Naive thymus-derived CD4-positive, alpha-beta T cell (primary cell): ENCODE data around the gene MORN1. TPM values are rescaled to one million over a fixed set of nuclear protein-coding genes. Genes with fewer than 3 reads are reported as not detected.

ENCODE experiments used
- ATAC-seq: fragments of 150-1000 bp; cut with Tn5 transposase; 2 replicates; pipeline ENCODE4 v1.10.0; 2021; ENCODE audit warnings: mild to moderate bottlenecking, moderate library complexity
- CTCF ChIA-PET: fragments of 350-600 bp; sonication (Branson Sonifier 250); formaldehyde crosslinking; loops from one replicate; lab custom pipeline; 2021; ENCODE audit warnings: antibody characterized with exemption; lab: Charles Lee
- POLR2A ChIA-PET: fragments of 350-600 bp; sonication (Branson Sonifier 250); formaldehyde crosslinking; loops from one replicate; lab custom pipeline; 2021; ENCODE audit warnings: antibody characterized with exemption, inconsistent platforms; lab: Charles Lee
- DNase-seq, 9 donors: peaks; one replicate each; pipeline versions ENCODE4 v3.0.0 to v3.0.0-alpha.2; 2020 to 2022; ENCODE audit warnings: mixed read lengths in 1 of 9
- H3K27ac ChIP-seq: one replicate; pipeline ENCODE4 v1.7.0; 2013; ENCODE audit warnings: mild to moderate bottlenecking, low read depth, low read length, moderate library complexity
- H3K27me3 ChIP-seq, 2 donors: one replicate each; pipeline ENCODE4 v1.7.0; 2013; ENCODE audit warnings: low read length in 2 of 2, mild to moderate bottlenecking in 2 of 2, moderate library complexity in 2 of 2; ENCODE audit not compliant: control insufficient read depth in 2 of 2, insufficient read depth in 2 of 2
- H3K36me3 ChIP-seq, 3 experiments: 1 replicate in 2 of 3; 2 replicates in 1 of 3; pipeline ENCODE4 v1.7.0; 2013; ENCODE audit warnings: low read length in 3 of 3, mild to moderate bottlenecking in 3 of 3, moderate library complexity in 1 of 3; ENCODE audit not compliant: insufficient read depth in 3 of 3, control insufficient read depth in 2 of 3
- H3K4me1 ChIP-seq, 2 donors: one replicate each; pipeline ENCODE4 v1.7.0; 2013; ENCODE audit warnings: low read length in 2 of 2, mild to moderate bottlenecking in 2 of 2, moderate library complexity in 1 of 2; ENCODE audit not compliant: control insufficient read depth in 2 of 2, insufficient read depth in 2 of 2
- H3K4me3 ChIP-seq: 2 replicates; pipeline ENCODE4 v1.7.0; 2013; ENCODE audit warnings: mild to moderate bottlenecking, low read length
- H3K9me3 ChIP-seq, 3 experiments: 1 replicate in 2 of 3; 2 replicates in 1 of 3; pipeline ENCODE4 v1.7.0; 2013; ENCODE audit warnings: low read length in 3 of 3; ENCODE audit not compliant: control insufficient read depth in 2 of 3
- H3K27ac Mint-ChIP-seq, 9 donors: one replicate each; pipeline ENCODE4 v1.8.0; 2020 to 2022; ENCODE audit warnings: mixed read lengths in 9 of 9, mild to moderate bottlenecking in 8 of 9, moderate library complexity in 5 of 9, inconsistent platforms in 2 of 9
- H3K27me3 Mint-ChIP-seq, 5 donors: one replicate each; pipeline ENCODE4 v1.8.0; 2021 to 2022; ENCODE audit warnings: mixed read lengths in 5 of 5, mild to moderate bottlenecking in 1 of 5
- H3K36me3 Mint-ChIP-seq, 5 donors: one replicate each; pipeline ENCODE4 v1.8.0; 2020 to 2022; ENCODE audit warnings: mixed read lengths in 5 of 5, mild to moderate bottlenecking in 3 of 5, inconsistent platforms in 1 of 5
- H3K4me1 Mint-ChIP-seq, 7 donors: one replicate each; pipeline ENCODE4 v1.8.0; 2020 to 2022; ENCODE audit warnings: mixed read lengths in 7 of 7, mild to moderate bottlenecking in 3 of 7, inconsistent platforms in 1 of 7
- H3K4me3 Mint-ChIP-seq, 10 donors: one replicate each; pipeline ENCODE4 v1.8.0; 2020 to 2022; ENCODE audit warnings: mild to moderate bottlenecking in 10 of 10, mixed read lengths in 10 of 10, moderate library complexity in 6 of 10, inconsistent platforms in 2 of 10
- H3K9me3 Mint-ChIP-seq, 11 donors: one replicate each; pipeline ENCODE4 v1.8.0; 2020 to 2022; ENCODE audit warnings: mixed read lengths in 11 of 11, mild to moderate bottlenecking in 4 of 11, inconsistent platforms in 1 of 11, moderate library complexity in 1 of 11
- intact Hi-C, 2 donors: fragments of 100-400 bp; cut with micrococcal nuclease; formaldehyde crosslinking; loops; one replicate each; pipeline ENCODE4 v1.15.1; 2023
- polyA plus RNA-seq, 2 donors: library from polyadenylated mRNA; unstranded; fragments of 300-500 nt; fragmentation: Illumina TruSeq; gene quantifications; one replicate each; pipeline ENCODE4 v1.2.3, GENCODE V29; 2021
- total RNA-seq, 6 experiments: library from RNA in 5 of 6; stranded (reverse) in 5 of 6; gene quantifications; 1 replicate in 5 of 6; 2 replicates in 1 of 6; pipeline ENCODE4 v1.2.3 and lab custom pipeline; 2021 to 2026

MORN1 gene
- total and polyA plus RNA-seq, 7 experiments from 2014 or later: 5.0 to 16.4 (median 9.2) TPM

GRCh38 chr1:2409745-2410144 is 18.4 kb upstream of the MORN1 start:
- POLR2A ChIA-PET: interaction anchor here (1.2 to 4.1 kb wide), 3 partner anchors 15 to 216 kb away, joined by 3 to 20 read pairs (median 3); partner anchors contain the start of genes FAAP20, MORN1 and RER1
- Histone ChIP-seq H3K4me3 (no peak overlapping the region), H3K4me1 (peaks cover 19 to 20% of the 10 kb centered on the region in 2 donors), H3K27me3 (no peaks in the 10 kb centered on the region), H3K9me3 (no peaks in the 10 kb centered on the region), H3K27ac (no peak overlapping the region), H3K36me3 (peaks cover 0 to 46% (median 6%) of the 10 kb centered on the region in 3 experiments)
- peaks cover 0 to 4% (median 0%) of the 10 kb centered on the region in 5 donors for H3K36me3 Mint-ChIP-seq
- ATAC-seq (no peak), DNase-seq (no peak)
- peaks cover 9 to 20% (median 18%) of the 10 kb centered on the region in 7 donors for H3K4me1 Mint-ChIP-seq
- CTCF ChIA-PET: interaction anchor here (0.5 to 0.9 kb wide), 2 partner anchors 28 to 426 kb away, joined by 3 read pairs; no protein-coding TSS in a partner anchor
- no peak overlapping the region for H3K27ac Mint-ChIP-seq
- no peaks in the 10 kb centered on the region for H3K9me3 Mint-ChIP-seq
- no peaks in the 10 kb centered on the region for H3K27me3 Mint-ChIP-seq
- peak overlapping the region in 1 of 10 donors; percentile 20 for H3K4me3 Mint-ChIP-seq
- intact Hi-C loops: loop anchor here in 1 of 2 donors (10.0 kb wide), 1 partner anchor 625 kb away; no protein-coding TSS in a partner anchor

GRCh38 chr1:2408859-2409276 is 17.5 kb upstream of the MORN1 start:
- H3K4me3 Mint-ChIP-seq: peak overlapping the region in 2 of 10 donors; percentile 21 to 26
- no peak overlapping the region for H3K4me3 ChIP-seq

DNA sequence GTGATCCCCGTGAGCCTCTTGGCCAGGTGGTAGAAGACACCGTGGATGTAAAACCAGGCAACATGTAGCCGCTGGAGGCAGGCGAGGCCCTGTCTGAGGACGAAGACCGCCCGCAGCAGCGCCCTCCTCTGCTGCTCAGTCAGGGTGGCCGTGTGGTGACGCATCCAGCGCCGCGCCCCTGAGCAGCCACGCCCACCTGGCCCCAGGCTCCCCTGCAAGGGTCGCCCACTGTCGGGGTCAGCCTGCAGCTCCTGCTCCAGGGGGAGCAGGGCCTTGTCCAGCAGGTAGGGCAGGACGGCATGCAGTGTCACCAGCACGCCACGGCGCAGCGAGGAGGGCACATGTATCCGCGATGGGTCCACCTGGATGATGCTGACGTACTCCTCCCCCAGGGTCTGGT is 17.1 kb upstream of the MORN1 start:
- H3K27me3 Mint-ChIP-seq: no peaks in the 10 kb centered on the region
- ChIA-PET POLR2A (interaction anchor here (1.0 to 1.1 kb wide), 2 partner anchors 138 to 220 kb away, joined by 3 read pairs; no protein-coding TSS in a partner anchor), CTCF (no interaction called here)
- no peak for ATAC-seq
- intact Hi-C loops: no loop called here
- Histone ChIP-seq H3K27ac (no peak overlapping the region), H3K4me1 (peaks cover 6 to 7% of the 10 kb centered on the region in 2 donors), H3K36me3 (peaks cover 0 to 57% (median 13%) of the 10 kb centered on the region in 3 experiments), H3K27me3 (no peaks in the 10 kb centered on the region), H3K9me3 (no peaks in the 10 kb centered on the region), H3K4me3 (no peak overlapping the region)
- H3K36me3 Mint-ChIP-seq: peaks cover 0 to 4% (median 3%) of the 10 kb centered on the region in 5 donors
- H3K4me3 Mint-ChIP-seq: no peak overlapping the region
- peaks cover 0 to 14% (median 7%) of the 10 kb centered on the region in 7 donors for H3K4me1 Mint-ChIP-seq
- H3K27ac Mint-ChIP-seq: no peak overlapping the region
- no peaks in the 10 kb centered on the region for H3K9me3 Mint-ChIP-seq
- no peak for DNase-seq

More at GRCh38 chr1:2408859-2409276, 17.5 kb upstream of the MORN1 start:
- DNase-seq (no peak), ATAC-seq (no peak)
- Histone ChIP-seq H3K27ac (no peak overlapping the region), H3K27me3 (no peaks in the 10 kb centered on the region), H3K4me1 (peaks cover 10 to 11% of the 10 kb centered on the region in 2 donors), H3K9me3 (no peaks in the 10 kb centered on the region), H3K36me3 (peaks cover 0 to 55% (median 13%) of the 10 kb centered on the region in 3 experiments)
- Mint-ChIP-seq H3K27ac (peak overlapping the region in 3 of 9 donors; percentile 1 to 28 (median 26)), H3K4me1 (peaks cover under 1 to 14% (median 10%) of the 10 kb centered on the region in 7 donors), H3K9me3 (no peaks in the 10 kb centered on the region), H3K27me3 (no peaks in the 10 kb centered on the region), H3K36me3 (peaks cover 0 to 4% (median 3%) of the 10 kb centered on the region in 5 donors)
- CTCF ChIA-PET: interaction anchor here (0.9 kb wide), 1 partner anchor 27 kb away, joined by 3 read pairs; no protein-coding TSS in a partner anchor
- POLR2A ChIA-PET: no interaction called here
- intact Hi-C loops: no loop called here

DNA sequence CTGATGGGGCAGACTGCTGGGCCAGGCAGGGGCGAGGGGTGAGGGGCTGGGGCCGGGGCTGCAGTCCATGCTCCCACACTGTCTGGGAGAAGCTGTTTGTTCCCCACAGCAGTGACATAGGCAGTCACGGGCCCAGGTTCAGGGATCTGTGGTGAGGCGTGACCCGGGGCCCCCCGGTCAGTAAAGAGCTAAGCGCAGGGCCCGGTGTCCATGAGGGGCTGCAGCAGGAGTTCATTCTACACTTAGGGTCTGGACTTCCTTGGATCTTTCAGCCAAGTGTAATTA is 16.6 kb upstream of the MORN1 start:
- no peaks in the 10 kb centered on the region for H3K27me3 ChIP-seq
- POLR2A ChIA-PET: interaction anchor here (0.5 to 1.1 kb wide), 3 partner anchors 138 to 357 kb away, joined by 3 to 4 read pairs (median 3); no protein-coding TSS in a partner anchor
- H3K36me3 ChIP-seq: peaks cover 2 to 63% (median 13%) of the 10 kb centered on the region in 3 experiments

DNA sequence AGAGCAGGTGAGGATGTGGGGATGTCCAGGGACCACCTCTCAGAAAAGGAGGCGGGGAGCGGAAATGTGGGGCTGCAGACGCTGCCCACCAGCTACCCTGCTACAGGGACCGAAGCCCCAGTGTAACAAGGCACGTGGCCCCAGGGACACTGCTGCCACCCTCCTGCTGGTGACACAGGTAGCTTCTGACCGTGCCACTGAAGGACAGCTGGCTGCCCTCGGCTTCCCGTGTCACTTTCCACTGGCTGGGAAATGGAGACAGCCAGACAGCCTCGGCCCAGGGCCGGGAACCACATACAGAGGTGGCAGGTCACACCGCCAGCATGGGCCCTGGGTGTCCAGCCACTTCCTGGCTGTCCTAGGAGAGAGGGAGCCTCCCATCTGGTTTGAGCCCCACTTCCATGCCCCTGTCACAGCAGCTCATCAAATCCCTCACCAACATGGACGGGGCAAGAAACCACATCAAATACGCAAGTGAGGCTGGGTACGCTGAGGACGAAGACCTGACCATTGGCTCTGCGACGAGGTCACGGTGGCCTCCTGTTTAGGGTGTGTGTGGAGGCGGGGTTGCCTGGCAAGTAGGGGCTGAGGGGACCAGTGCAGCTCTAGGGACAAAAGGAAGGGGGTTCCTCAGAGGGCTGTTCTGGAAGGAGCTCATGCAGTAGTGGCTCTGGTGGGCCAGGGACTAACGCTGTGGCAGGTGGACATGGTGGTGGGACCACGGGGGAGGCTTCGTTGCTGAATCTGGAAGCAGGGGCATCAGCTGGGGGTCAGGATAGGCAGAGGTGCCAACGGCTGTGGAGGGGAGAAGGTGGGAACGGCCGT is 16.0 kb upstream of the MORN1 start:
- Mint-ChIP-seq H3K36me3 (peaks cover 0 to 8% (median 7%) of the 10 kb centered on the region in 5 donors), H3K27me3 (no peaks in the 10 kb centered on the region), H3K9me3 (no peaks in the 10 kb centered on the region), H3K4me1 (peaks cover 0 to 14% (median 10%) of the 10 kb centered on the region in 7 donors), H3K4me3 (no peak overlapping the region), H3K27ac (peak overlapping the region in 2 of 9 donors; percentile 48 to 67)
- POLR2A ChIA-PET: interaction anchor here (0.5 to 1.1 kb wide), 3 partner anchors 139 to 357 kb away, joined by 3 to 4 read pairs (median 3); no protein-coding TSS in a partner anchor
- no peaks in the 10 kb centered on the region for H3K27me3 ChIP-seq
- H3K27ac ChIP-seq: no peak overlapping the region
- no peaks in the 10 kb centered on the region for H3K9me3 ChIP-seq
- peaks cover 6 to 68% (median 13%) of the 10 kb centered on the region in 3 experiments for H3K36me3 ChIP-seq
- ATAC-seq: no peak
- intact Hi-C loops: no loop called here
- H3K4me1 ChIP-seq: peaks cover 5 to 6% of the 10 kb centered on the region in 2 donors
- CTCF ChIA-PET: interaction anchor here (1.6 kb wide), 1 partner anchor 16 kb away, joined by 6 read pairs; the partner anchor contains the start of genes MORN1 and RER1
- H3K4me3 ChIP-seq: no peak overlapping the region
- no peak for DNase-seq

More for the DNA sequence above, 16.6 kb upstream of the MORN1 start:
- Mint-ChIP-seq H3K27me3 (no peaks in the 10 kb centered on the region), H3K4me3 (no peak overlapping the region), H3K27ac (peak overlapping the region in 1 of 9 donors; percentile 32), H3K9me3 (no peaks in the 10 kb centered on the region), H3K36me3 (peaks cover 0 to 5% (median 4%) of the 10 kb centered on the region in 5 donors), H3K4me1 (peaks cover 0 to 14% (median 7%) of the 10 kb centered on the region in 7 donors)
- DNase-seq: no peak
- no peak for ATAC-seq
- CTCF ChIA-PET: interaction anchor here (1.6 kb wide), 1 partner anchor 16 kb away, joined by 6 read pairs; the partner anchor contains the start of genes MORN1 and RER1
- Histone ChIP-seq H3K27ac (no peak overlapping the region), H3K4me3 (no peak overlapping the region), H3K9me3 (no peaks in the 10 kb centered on the region), H3K4me1 (peaks cover 5 to 6% of the 10 kb centered on the region in 2 donors)
- intact Hi-C loops: no loop called here

- H3K36me3 ChIP-seq: peaks cover 6 to 76% (median 13%) of the 10 kb centered on the region in 3 experiments
- peaks cover 0 to 1% of the 10 kb centered on the region in 2 donors for H3K4me1 ChIP-seq
- Mint-ChIP-seq H3K27ac (peak overlapping the region in 1 of 9 donors; percentile 67), H3K4me1 (peaks cover 0 to 17% (median 11%) of the 10 kb centered on the region in 7 donors), H3K9me3 (no peaks in the 10 kb centered on the region), H3K27me3 (no peaks in the 10 kb centered on the region), H3K36me3 (peaks cover 0 to 17% (median 11%) of the 10 kb centered on the region in 5 donors), H3K4me3 (no peak overlapping the region)
- no peak overlapping the region for H3K27ac ChIP-seq
- no peak for DNase-seq
- POLR2A ChIA-PET: no interaction called here
- no peaks in the 10 kb centered on the region for H3K27me3 ChIP-seq
- H3K4me3 ChIP-seq: no peak overlapping the region
- intact Hi-C loops: no loop called here
- ATAC-seq: no peak
- H3K9me3 ChIP-seq: no peaks in the 10 kb centered on the region
- CTCF ChIA-PET: interaction anchor here (1.6 kb wide), 1 partner anchor 15 kb away, joined by 6 read pairs; the partner anchor contains the start of genes MORN1 and RER1
Observed at GRCh38 chr1:2406451-2407041, 15.2 kb upstream of the MORN1 start.
